Measurements from ENCODE around the gene ARMC8. TPM values are rescaled to one million over a fixed set of nuclear protein-coding genes. Genes with fewer than 3 reads are reported as not detected.
A peak's percentile ranks its signal among the peaks of the same experiment; 100 is the strongest.

Gene ARMC8
- total RNA-seq, 1 donor: 59.0 TPM

DNA sequence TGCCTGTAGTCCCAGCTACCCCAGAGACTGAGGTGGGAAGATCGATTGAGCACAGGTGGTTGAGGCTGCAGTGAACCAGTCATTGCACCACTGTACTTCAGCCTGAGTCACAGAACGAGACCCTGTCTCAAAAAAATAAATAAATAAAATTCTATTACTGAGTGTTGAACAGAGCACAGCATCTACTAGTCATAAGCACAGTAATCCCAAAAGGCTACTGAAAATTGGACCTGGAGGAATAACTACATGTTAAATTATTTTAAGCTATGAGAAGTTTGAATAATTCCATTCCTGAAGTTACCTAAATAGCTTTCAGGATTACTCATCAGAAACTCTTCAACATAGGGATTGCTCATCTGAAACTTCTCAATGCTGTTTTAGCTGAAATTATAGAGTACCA, 43.4 kb downstream of the ARMC8 start:
- H3K79me2 ChIP-seq (ENCODE audit: insufficient read depth, low read length): no peaks in the 10 kb centered on the region
- H2AFZ ChIP-seq (ENCODE audit: low read length): no peak overlapping the region
- TF ChIP-seq, protein P1, sequence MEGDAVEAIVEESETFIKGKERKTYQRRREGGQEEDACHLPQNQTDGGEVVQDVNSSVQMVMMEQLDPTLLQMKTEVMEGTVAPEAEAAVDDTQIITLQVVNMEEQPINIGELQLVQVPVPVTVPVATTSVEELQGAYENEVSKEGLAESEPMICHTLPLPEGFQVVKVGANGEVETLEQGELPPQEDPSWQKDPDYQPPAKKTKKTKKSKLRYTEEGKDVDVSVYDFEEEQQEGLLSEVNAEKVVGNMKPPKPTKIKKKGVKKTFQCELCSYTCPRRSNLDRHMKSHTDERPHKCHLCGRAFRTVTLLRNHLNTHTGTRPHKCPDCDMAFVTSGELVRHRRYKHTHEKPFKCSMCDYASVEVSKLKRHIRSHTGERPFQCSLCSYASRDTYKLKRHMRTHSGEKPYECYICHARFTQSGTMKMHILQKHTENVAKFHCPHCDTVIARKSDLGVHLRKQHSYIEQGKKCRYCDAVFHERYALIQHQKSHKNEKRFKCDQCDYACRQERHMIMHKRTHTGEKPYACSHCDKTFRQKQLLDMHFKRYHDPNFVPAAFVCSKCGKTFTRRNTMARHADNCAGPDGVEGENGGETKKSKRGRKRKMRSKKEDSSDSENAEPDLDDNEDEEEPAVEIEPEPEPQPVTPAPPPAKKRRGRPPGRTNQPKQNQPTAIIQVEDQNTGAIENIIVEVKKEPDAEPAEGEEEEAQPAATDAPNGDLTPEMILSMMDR (IDR thresholded peaks at IDR 0.05; ENCODE audit: extremely low read depth, low read depth, low read length): no peak
- peaks cover 6% of the 10 kb centered on the region for H3K36me3 ChIP-seq (ENCODE audit: insufficient read depth, low read length)
- H4K20me1 ChIP-seq (ENCODE audit: insufficient read depth, low read length): peaks cover 5% of the 10 kb centered on the region
- peak; percentile 38 for DNase-seq (ENCODE audit: insufficient read length, low spot score, missing footprints)
- H3K4me3 ChIP-seq (ENCODE audit: insufficient read depth, low read length): no peak overlapping the region
- H3K27me3 ChIP-seq (ENCODE audit: insufficient read depth, low read length): no peaks in the 10 kb centered on the region
- H3K27ac ChIP-seq (ENCODE audit: low read depth, low read length): no peak overlapping the region
- H3K9me3 ChIP-seq (ENCODE audit: low read depth, low read length): no peaks in the 10 kb centered on the region
- peaks cover 23% of the 10 kb centered on the region for H3K4me1 ChIP-seq (ENCODE audit: insufficient read depth, low read length)
- H3K4me2 ChIP-seq (ENCODE audit: insufficient read depth, low read length): no peak overlapping the region

DNA sequence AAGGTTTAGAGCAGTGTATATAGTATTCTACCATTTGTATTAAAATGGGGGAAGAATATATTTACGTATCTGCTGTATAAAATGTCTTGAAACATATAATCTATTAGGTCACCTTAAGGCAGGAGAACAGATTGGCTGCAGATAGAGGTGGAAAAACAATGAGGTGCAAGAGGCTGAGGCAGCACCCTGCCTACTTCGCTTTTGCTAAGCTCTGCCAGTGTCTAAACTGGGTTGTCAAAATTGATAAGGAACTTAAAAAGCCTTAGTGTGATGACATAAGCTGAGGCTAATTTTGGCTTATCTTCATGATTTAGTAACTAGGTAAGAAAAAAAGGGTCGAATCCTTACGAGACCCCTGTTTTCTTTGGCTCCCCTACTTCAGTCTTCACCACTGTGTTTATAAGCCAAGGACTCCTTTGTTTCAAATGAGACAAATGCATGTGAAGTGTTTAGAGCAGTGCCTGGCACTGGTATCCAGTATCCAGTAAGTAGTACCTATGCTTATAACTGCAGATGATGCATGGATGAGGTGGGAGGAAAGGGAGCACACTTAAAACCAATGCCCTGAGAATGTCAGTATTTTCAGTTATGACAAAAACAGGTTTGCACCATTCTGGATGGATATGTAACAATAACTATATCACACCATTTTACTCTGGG, 45.7 kb downstream of the ARMC8 start:
- peaks cover 13% of the 10 kb centered on the region for H3K36me3 ChIP-seq (ENCODE audit: insufficient read depth, low read length)
- H3K27me3 ChIP-seq (ENCODE audit: insufficient read depth, low read length): no peaks in the 10 kb centered on the region
- no peaks in the 10 kb centered on the region for H3K9me3 ChIP-seq (ENCODE audit: low read depth, low read length)
- peaks cover 5% of the 10 kb centered on the region for H4K20me1 ChIP-seq (ENCODE audit: insufficient read depth, low read length)
- no peak overlapping the region for H3K4me3 ChIP-seq (ENCODE audit: insufficient read depth, low read length)
- no peak overlapping the region for H2AFZ ChIP-seq (ENCODE audit: low read length)
- H3K79me2 ChIP-seq (ENCODE audit: insufficient read depth, low read length): no peaks in the 10 kb centered on the region
- peaks cover 15% of the 10 kb centered on the region for H3K4me1 ChIP-seq (ENCODE audit: insufficient read depth, low read length)
- TF ChIP-seq, protein P1 (IDR thresholded peaks at IDR 0.05; ENCODE audit: extremely low read depth, low read depth, low read length): no peak
- no peak for DNase-seq (ENCODE audit: insufficient read length, low spot score, missing footprints)
- H3K4me2 ChIP-seq (ENCODE audit: insufficient read depth, low read length): no peak overlapping the region
- no peak overlapping the region for H3K27ac ChIP-seq (ENCODE audit: low read depth, low read length)

DNA sequence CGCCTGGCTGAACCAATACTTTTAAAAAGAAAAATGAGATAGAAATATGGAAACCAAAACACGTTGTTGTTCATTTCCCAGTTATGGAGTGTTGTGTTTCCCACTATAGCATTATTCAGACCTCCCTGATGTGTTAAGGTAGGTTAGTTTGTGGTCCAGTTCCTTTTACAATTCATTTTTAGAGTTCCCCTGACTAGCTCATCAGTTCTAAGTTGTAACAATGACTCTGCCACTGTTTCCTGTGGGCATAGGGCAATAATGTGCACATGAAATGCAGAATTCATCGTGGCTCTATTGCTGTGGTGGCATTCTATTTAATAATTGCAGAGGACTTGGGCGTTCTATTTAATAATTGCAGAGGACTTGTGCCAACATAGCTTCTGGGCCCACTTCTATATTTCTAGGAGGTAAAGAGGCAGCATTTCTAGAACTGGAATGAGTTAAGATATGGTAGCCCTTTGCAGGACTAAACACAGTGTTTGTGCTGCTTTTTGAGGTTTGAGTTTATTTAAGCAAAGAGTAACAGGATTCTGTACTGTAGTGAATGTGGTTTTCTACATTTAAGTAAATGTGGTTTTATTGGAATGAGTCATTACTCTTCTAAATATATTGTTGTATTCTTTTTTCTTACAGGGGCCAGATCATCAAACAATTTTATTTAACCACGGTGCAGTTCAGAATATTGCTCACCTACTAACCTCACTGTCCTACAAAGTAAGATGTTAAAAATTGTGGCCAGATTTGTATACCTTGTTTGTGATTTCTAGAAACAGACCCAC, 47.5 kb downstream of the ARMC8 start:
- Histone ChIP-seq H3K36me3 (ENCODE audit: insufficient read depth, low read length) (peaks cover 20% of the 10 kb centered on the region), H3K79me2 (ENCODE audit: insufficient read depth, low read length) (no peaks in the 10 kb centered on the region), H3K9me3 (ENCODE audit: low read depth, low read length) (no peaks in the 10 kb centered on the region), H3K27me3 (ENCODE audit: insufficient read depth, low read length) (no peaks in the 10 kb centered on the region), H3K27ac (ENCODE audit: low read depth, low read length) (no peak overlapping the region), H4K20me1 (ENCODE audit: insufficient read depth, low read length) (peaks cover 5% of the 10 kb centered on the region), H3K4me1 (ENCODE audit: insufficient read depth, low read length) (peaks cover 14% of the 10 kb centered on the region), H2AFZ (ENCODE audit: low read length) (no peak overlapping the region), H3K4me3 (ENCODE audit: insufficient read depth, low read length) (no peak overlapping the region), H3K4me2 (ENCODE audit: insufficient read depth, low read length) (no peak overlapping the region)
- TF ChIP-seq, protein P1 (IDR thresholded peaks at IDR 0.05; ENCODE audit: extremely low read depth, low read depth, low read length): no peak
- DNase-seq (ENCODE audit: insufficient read length, low spot score, missing footprints): no peak

DNA sequence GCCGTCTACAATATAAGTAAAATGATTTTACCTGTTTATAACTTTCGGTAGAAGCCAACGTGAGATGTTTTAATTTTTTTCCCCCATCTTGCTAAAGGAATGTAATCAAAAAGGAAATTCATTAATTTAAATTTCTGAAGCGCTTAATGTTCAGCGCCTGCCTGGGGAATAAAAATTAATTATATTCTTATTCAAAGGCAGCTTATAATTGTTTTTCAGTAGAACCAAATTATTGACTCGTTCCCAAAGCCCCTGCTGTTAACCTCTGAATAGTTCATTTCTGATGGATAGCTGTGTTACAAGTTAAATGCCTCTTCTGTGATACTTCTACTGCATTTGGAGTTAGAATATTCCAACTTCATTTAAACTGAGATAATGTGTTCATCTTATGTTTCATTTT, 51.6 kb downstream of the ARMC8 start:
- Histone ChIP-seq H3K79me2 (ENCODE audit: insufficient read depth, low read length) (no peaks in the 10 kb centered on the region), H3K27ac (ENCODE audit: low read depth, low read length) (no peak overlapping the region), H3K36me3 (ENCODE audit: insufficient read depth, low read length) (peaks cover 20% of the 10 kb centered on the region), H3K4me3 (ENCODE audit: insufficient read depth, low read length) (no peak overlapping the region), H3K9me3 (ENCODE audit: low read depth, low read length) (no peaks in the 10 kb centered on the region), H3K4me1 (ENCODE audit: insufficient read depth, low read length) (peaks cover 6% of the 10 kb centered on the region), H2AFZ (ENCODE audit: low read length) (no peak overlapping the region), H3K27me3 (ENCODE audit: insufficient read depth, low read length) (no peaks in the 10 kb centered on the region), H3K4me2 (ENCODE audit: insufficient read depth, low read length) (no peak overlapping the region), H4K20me1 (ENCODE audit: insufficient read depth, low read length) (no peaks in the 10 kb centered on the region)
- TF ChIP-seq, protein P1 (IDR thresholded peaks at IDR 0.05; ENCODE audit: extremely low read depth, low read depth, low read length): no peak
- DNase-seq (ENCODE audit: insufficient read length, low spot score, missing footprints): no peak
